ENCODE results near the gene SMIM38. TPM values are rescaled to one million over a fixed set of nuclear protein-coding genes. Genes with fewer than 3 reads are reported as not detected.

Gene SMIM38
- total and polyA plus RNA-seq, 2 donors (not counting 1 experiment from before 2014, with no cell fraction given), result 1.2 to 1.6 TPM

GRCh38 chr11:69109101-69109500 is 46.6 kb upstream of the SMIM38 start:
- no peak for ATAC-seq (ENCODE audit: low read depth)

GRCh38 chr11:69110451-69110850 is 45.3 kb upstream of the SMIM38 start:
- H3K27ac Mint-ChIP-seq, result no peak overlapping the region
- Histone ChIP-seq H3K4me1 (ENCODE audit: control insufficient read depth in 2 of 2, insufficient read depth in 2 of 2, low read length in 2 of 2) (no peaks in the 10 kb centered on the region), H3K79me2 (ENCODE audit: control insufficient read depth, insufficient read depth, low read length) (no peaks in the 10 kb centered on the region), H3K36me3 (replicated peaks in 1 of 2; ENCODE audit: control extremely low read depth in 1 of 2, control insufficient read depth in 1 of 2, extremely low read depth in 1 of 2, insufficient read depth in 2 of 2, low read length in 1 of 2) (no peaks in the 10 kb centered on the region), H3K9ac (ENCODE audit: low read length) (no peak overlapping the region), H3K27me3 (replicated peaks in 1 of 4; ENCODE audit: control extremely low read depth in 1 of 4, control insufficient read depth in 3 of 4, insufficient read depth in 4 of 4, low read length in 3 of 4) (no peaks in the 10 kb centered on the region), H3K4me2 (replicated peaks; ENCODE audit: low read depth, low read length, poor library complexity, severe bottlenecking) (no peak overlapping the region), H2AFZ (ENCODE audit: insufficient read depth, low read depth, low read length, poor library complexity, severe bottlenecking) (no peak overlapping the region), H3K4me3 (ENCODE audit: control extremely low read depth in 1 of 5, extremely low read depth in 1 of 5, insufficient read depth in 1 of 5, low read depth in 2 of 5, low read length in 4 of 5) (no peak overlapping the region), H3K9me3 (ENCODE audit: control extremely low read depth in 1 of 3, control insufficient read depth in 2 of 3, insufficient read depth in 1 of 3, low read length in 2 of 3) (peaks cover 0 to 12% (median 0%) of the 10 kb centered on the region in 3 donors), H3K27ac (ENCODE audit: low read length in 2 of 2) (no peak overlapping the region), H4K20me1 (ENCODE audit: control insufficient read depth, insufficient read depth, low read length, poor library complexity, severe bottlenecking) (no peaks in the 10 kb centered on the region)
- ATAC-seq (ENCODE audit: low read depth), result no peak
- intact Hi-C loops (cut with micrococcal nuclease), result no loop called here
- H3K27me3 Mint-ChIP-seq, result no peaks in the 10 kb centered on the region
- H3K9me3 Mint-ChIP-seq (ENCODE audit: insufficient read depth), result no peaks in the 10 kb centered on the region
- ChIA-PET POLR2A (no interaction called here), CTCF (no interaction called here)
- over 99% methylated on average over 6 of the region's 6 CpGs for WGBS (ENCODE audit: insufficient coverage)
- H3K4me3 Mint-ChIP-seq, result no peak overlapping the region
- no peak for DNase-seq
- no peak for TF ChIP-seq CTCF (IDR thresholded peaks at IDR 0.05)
- H3K4me1 Mint-ChIP-seq, result no peaks in the 10 kb centered on the region

More at GRCh38 chr11:69109101-69109500, 46.6 kb upstream of the SMIM38 start:
- H3K79me2 ChIP-seq (ENCODE audit: control insufficient read depth, insufficient read depth, low read length), result no peaks in the 10 kb centered on the region
- ChIA-PET POLR2A (no interaction called here), CTCF (interaction anchor here (0.6 kb wide), 1 partner anchor 1230 kb away, joined by 3 read pairs; no protein-coding TSS in a partner anchor)
- no peak overlapping the region for H2AFZ ChIP-seq (ENCODE audit: insufficient read depth, low read depth, low read length, poor library complexity, severe bottlenecking)
- no peak for TF ChIP-seq EZH2 (IDR thresholded peaks at IDR 0.05; ENCODE audit: borderline replicate concordance, insufficient read depth, low read depth, low read length, poor library complexity, severe bottlenecking)
- no peak for TF ChIP-seq CTCF (IDR thresholded peaks at IDR 0.05)
- Mint-ChIP-seq H3K27me3 (no peaks in the 10 kb centered on the region), H3K4me3 (no peak overlapping the region), H3K9me3 (ENCODE audit: insufficient read depth) (no peaks in the 10 kb centered on the region), H3K4me1 (no peaks in the 10 kb centered on the region), H3K27ac (no peak overlapping the region)
- DNase-seq, result no peak
- H3K9ac ChIP-seq (ENCODE audit: low read length), result no peak overlapping the region
- H3K4me2 ChIP-seq (replicated peaks; ENCODE audit: low read depth, low read length, poor library complexity, severe bottlenecking), result no peak overlapping the region
- H3K4me1 ChIP-seq (ENCODE audit: control insufficient read depth in 2 of 2, insufficient read depth in 2 of 2, low read length in 2 of 2), result no peaks in the 10 kb centered on the region
- H3K9me3 ChIP-seq (ENCODE audit: control extremely low read depth in 1 of 3, control insufficient read depth in 2 of 3, insufficient read depth in 1 of 3, low read length in 2 of 3), result peaks cover 0 to 12% (median 0%) of the 10 kb centered on the region in 3 donors
- H3K4me3 ChIP-seq (ENCODE audit: control extremely low read depth in 1 of 5, extremely low read depth in 1 of 5, insufficient read depth in 1 of 5, low read depth in 2 of 5, low read length in 4 of 5), result no peak overlapping the region
- no peak overlapping the region for H3K27ac ChIP-seq (ENCODE audit: low read length in 2 of 2)
- 96% methylated on average over 2 of the region's 2 CpGs for WGBS (ENCODE audit: insufficient coverage)
- no peaks in the 10 kb centered on the region for H4K20me1 ChIP-seq (ENCODE audit: control insufficient read depth, insufficient read depth, low read length, poor library complexity, severe bottlenecking)
- no peaks in the 10 kb centered on the region for H3K36me3 ChIP-seq (replicated peaks in 1 of 2; ENCODE audit: control extremely low read depth in 1 of 2, control insufficient read depth in 1 of 2, extremely low read depth in 1 of 2, insufficient read depth in 2 of 2, low read length in 1 of 2)
- intact Hi-C loops (cut with micrococcal nuclease), result no loop called here
- no peaks in the 10 kb centered on the region for H3K27me3 ChIP-seq (replicated peaks in 1 of 4; ENCODE audit: control extremely low read depth in 1 of 4, control insufficient read depth in 3 of 4, insufficient read depth in 4 of 4, low read length in 3 of 4)

All from B cell (primary cell).